Measurements from ENCODE around the gene NETO1.
A peak's percentile ranks its signal among the peaks of the same experiment; 100 is the strongest.

Gene NETO1

GRCh38 chr18:72867746-72868584, at the start of gene NETO1:
NETO1 (minus strand) TSS chr18:72867987; CDS start chr18:72867291, 696 bp downstream.
- no peak for DNase-seq (ENCODE audit: low read depth)

GRCh38 chr18:72910045-72910444, 42.3 kb upstream of the NETO1 start:
- DNase-seq (ENCODE audit: low read depth), result no peak

GRCh38 chr18:72908181-72908580, 40.4 kb upstream of the NETO1 start:
- no peak for DNase-seq (ENCODE audit: low read depth)

GRCh38 chr18:72903033-72903432, 35.2 kb upstream of the NETO1 start:
- no peak for DNase-seq (ENCODE audit: low read depth)

- no peak for DNase-seq (ENCODE audit: low read depth)
Observed at GRCh38 chr18:72899338-72899737, 31.6 kb upstream of the NETO1 start.

- no peak for DNase-seq (ENCODE audit: low read depth)
Observed at GRCh38 chr18:72898870-72899269, 31.1 kb upstream of the NETO1 start.

GRCh38 chr18:72895548-72895947, 27.8 kb upstream of the NETO1 start:
- no peak for DNase-seq (ENCODE audit: low read depth)

GRCh38 chr18:72878561-72878960, 10.8 kb upstream of the NETO1 start:
- no peak for DNase-seq (ENCODE audit: low read depth)

- no peak for DNase-seq (ENCODE audit: low read depth)
Observed at GRCh38 chr18:72878143-72878542, 10.4 kb upstream of the NETO1 start.

- peak; percentile 1 for DNase-seq (ENCODE audit: low read depth)
Observed at GRCh38 chr18:72871091-72871490, 3.3 kb upstream of the NETO1 start.

GRCh38 chr18:72869226-72870185, 1.7 kb upstream of the NETO1 start:
- DNase-seq (ENCODE audit: low read depth), result no peak

GRCh38 chr18:72868585-72869225, 918 bp upstream of the NETO1 start:
- DNase-seq (ENCODE audit: low read depth), result no peak

GRCh38 chr18:72866901-72867745, 664 bp downstream of the NETO1 start:
- DNase-seq (ENCODE audit: low read depth), result no peak

GRCh38 chr18:72866442-72866900, 1.3 kb downstream of the NETO1 start:
- no peak for DNase-seq (ENCODE audit: low read depth)

- no peak for DNase-seq (ENCODE audit: low read depth)
Observed at GRCh38 chr18:72863754-72864153, 4.0 kb downstream of the NETO1 start.

GRCh38 chr18:72859088-72859487, 8.7 kb downstream of the NETO1 start:
- no peak for DNase-seq (ENCODE audit: low read depth)

- DNase-seq (ENCODE audit: low read depth), result no peak
Observed at GRCh38 chr18:72849671-72850070, 18.1 kb downstream of the NETO1 start.

GRCh38 chr18:72848503-72849237, 19.1 kb downstream of the NETO1 start:
- DNase-seq (ENCODE audit: low read depth), result no peak

- no peak for DNase-seq (ENCODE audit: low read depth)
Observed at GRCh38 chr18:72847771-72848170, 20.0 kb downstream of the NETO1 start.

GRCh38 chr18:72846736-72847533, 20.9 kb downstream of the NETO1 start:
- no peak for DNase-seq (ENCODE audit: low read depth)
